Measurements from ENCODE around the gene ICOS.

GRCh38 chr2:203892207-203892606 is 44.4 kb upstream of the ICOS start:
- TF ChIP-seq NFATC3 (IDR thresholded peaks at IDR 0.05): no peak
- no peak for TF ChIP-seq MYC (IDR thresholded peaks at IDR 0.05; ENCODE audit: low read depth, low read length)
- TF ChIP-seq MYC (CRISPR knock-in tag; IDR thresholded peaks at IDR 0.05; ENCODE audit: borderline replicate concordance, low read depth): no peak
- TF ChIP-seq SETDB1 (IDR thresholded peaks at IDR 0.05; ENCODE audit: low read length): no peak
- no peak for TF ChIP-seq ILK (tag; IDR thresholded peaks at IDR 0.05; ENCODE audit: borderline replicate concordance, low read depth)
- TF ChIP-seq ZNF3 (CRISPR knock-in tag; IDR thresholded peaks at IDR 0.05): no peak
- TF ChIP-seq ZNF165 (CRISPR knock-in tag; IDR thresholded peaks at IDR 0.05; ENCODE audit: borderline replicate concordance): no peak
- no peak for TF ChIP-seq ZNF583 (CRISPR knock-in tag; IDR thresholded peaks at IDR 0.05)
- TF ChIP-seq, protein P1, sequence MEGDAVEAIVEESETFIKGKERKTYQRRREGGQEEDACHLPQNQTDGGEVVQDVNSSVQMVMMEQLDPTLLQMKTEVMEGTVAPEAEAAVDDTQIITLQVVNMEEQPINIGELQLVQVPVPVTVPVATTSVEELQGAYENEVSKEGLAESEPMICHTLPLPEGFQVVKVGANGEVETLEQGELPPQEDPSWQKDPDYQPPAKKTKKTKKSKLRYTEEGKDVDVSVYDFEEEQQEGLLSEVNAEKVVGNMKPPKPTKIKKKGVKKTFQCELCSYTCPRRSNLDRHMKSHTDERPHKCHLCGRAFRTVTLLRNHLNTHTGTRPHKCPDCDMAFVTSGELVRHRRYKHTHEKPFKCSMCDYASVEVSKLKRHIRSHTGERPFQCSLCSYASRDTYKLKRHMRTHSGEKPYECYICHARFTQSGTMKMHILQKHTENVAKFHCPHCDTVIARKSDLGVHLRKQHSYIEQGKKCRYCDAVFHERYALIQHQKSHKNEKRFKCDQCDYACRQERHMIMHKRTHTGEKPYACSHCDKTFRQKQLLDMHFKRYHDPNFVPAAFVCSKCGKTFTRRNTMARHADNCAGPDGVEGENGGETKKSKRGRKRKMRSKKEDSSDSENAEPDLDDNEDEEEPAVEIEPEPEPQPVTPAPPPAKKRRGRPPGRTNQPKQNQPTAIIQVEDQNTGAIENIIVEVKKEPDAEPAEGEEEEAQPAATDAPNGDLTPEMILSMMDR (IDR thresholded peaks at IDR 0.05 in 2 of 3, conservative IDR thresholded peaks at IDR 0.05 in 1 of 3; ENCODE audit: insufficient read depth in 2 of 3, low read depth in 1 of 3, low read length in 3 of 3): no peak
- no peak for TF ChIP-seq PML (IDR thresholded peaks at IDR 0.05; ENCODE audit: low read length)
- TF ChIP-seq NFE2L1 (tag; IDR thresholded peaks at IDR 0.05; ENCODE audit: borderline replicate concordance, low read depth): no peak

All from K562 (cell line).